ENCODE measurements around the gene STX12. TPM values are rescaled to one million over a fixed set of nuclear protein-coding genes. Genes with fewer than 3 reads are reported as not detected.
"Not testable (repeated sequence)": the region's sequence is repeated elsewhere in the genome, so short reads cannot be mapped to it uniquely, and the experiment has no call there.

The STX12 gene
- total RNA-seq, 1 experiment from 2014 or later: 39.9 TPM

GRCh38 chr1:27806758-27807157, 33.7 kb downstream of the STX12 start:
- H3K79me2 ChIP-seq (ENCODE audit: low read length): peaks cover 4% of the 10 kb centered on the region; the same call in 1 of the 2 replicates
- peaks cover 39% of the 10 kb centered on the region; the same call in 1 of the 2 replicates for H3K36me3 ChIP-seq (ENCODE audit: insufficient read depth, low read length)
- H3K4me1 ChIP-seq (ENCODE audit: low read length): no peaks in the 10 kb centered on the region
- H3K4me3 ChIP-seq (ENCODE audit: low read length): no peak overlapping the region
- no peak overlapping the region for H3K27ac ChIP-seq (ENCODE audit: low read length)
- no peaks in the 10 kb centered on the region for H3K9me2 ChIP-seq (replicated peaks; ENCODE audit: insufficient read depth, low read length)
- H3K4me2 ChIP-seq (ENCODE audit: low read depth, low read length, poor library complexity, severe bottlenecking): no peak overlapping the region
- no peaks in the 10 kb centered on the region for H3K9me3 ChIP-seq (ENCODE audit: low read length)
- H2AFZ ChIP-seq (ENCODE audit: low read length): no peak overlapping the region
- no peaks in the 10 kb centered on the region for H4K20me1 ChIP-seq (ENCODE audit: insufficient read depth, low read depth, low read length)
- H3K9ac ChIP-seq (ENCODE audit: low read length): no peak overlapping the region
- no peaks in the 10 kb centered on the region for H3K27me3 ChIP-seq (ENCODE audit: low read length)
- DNase-seq: no peak

- Histone ChIP-seq H3K4me1 (ENCODE audit: low read length) (no peaks in the 10 kb centered on the region), H3K36me3 (ENCODE audit: insufficient read depth, low read length) (peaks cover 32% of the 10 kb centered on the region; the same call in 1 of the 2 replicates), H3K27me3 (ENCODE audit: low read length) (no peaks in the 10 kb centered on the region), H2AFZ (ENCODE audit: low read length) (no peak overlapping the region), H3K79me2 (ENCODE audit: low read length) (peaks cover 4% of the 10 kb centered on the region; the same call in 1 of the 2 replicates), H3K4me2 (ENCODE audit: low read depth, low read length, poor library complexity, severe bottlenecking) (no peak overlapping the region), H3K27ac (ENCODE audit: low read length) (no peak overlapping the region), H3K9me3 (ENCODE audit: low read length) (no peaks in the 10 kb centered on the region), H4K20me1 (ENCODE audit: insufficient read depth, low read depth, low read length) (no peaks in the 10 kb centered on the region), H3K9me2 (replicated peaks; ENCODE audit: insufficient read depth, low read length) (no peaks in the 10 kb centered on the region), H3K9ac (ENCODE audit: low read length) (no peak overlapping the region), H3K4me3 (ENCODE audit: low read length) (no peak overlapping the region)
- no peak for DNase-seq
These were observed 34.4 kb downstream of the STX12 start for GRCh38 chr1:27807385-27807784.

- not testable (repeated sequence) for H2AFZ ChIP-seq (ENCODE audit: low read length); H3K9ac ChIP-seq (ENCODE audit: low read length); H3K27me3 ChIP-seq (ENCODE audit: low read length); H3K9me3 ChIP-seq (ENCODE audit: low read length); H3K27ac ChIP-seq (ENCODE audit: low read length); DNase-seq; H4K20me1 ChIP-seq (ENCODE audit: insufficient read depth, low read depth, low read length); H3K4me1 ChIP-seq (ENCODE audit: low read length); H3K4me2 ChIP-seq (ENCODE audit: low read depth, low read length, poor library complexity, severe bottlenecking); H3K79me2 ChIP-seq (ENCODE audit: low read length); H3K9me2 ChIP-seq (replicated peaks; ENCODE audit: insufficient read depth, low read length); H3K4me3 ChIP-seq (ENCODE audit: low read length)
- peaks cover 25% of the 10 kb centered on the region; the same call in 1 of the 2 replicates for H3K36me3 ChIP-seq (ENCODE audit: insufficient read depth, low read length)
These were observed 35.1 kb downstream of the STX12 start for GRCh38 chr1:27808131-27808530.

- no peak overlapping the region for H2AFZ ChIP-seq (ENCODE audit: low read length)
- no peak overlapping the region for H3K27ac ChIP-seq (ENCODE audit: low read length)
- H4K20me1 ChIP-seq (ENCODE audit: insufficient read depth, low read depth, low read length): no peaks in the 10 kb centered on the region
- H3K79me2 ChIP-seq (ENCODE audit: low read length): peaks cover 4% of the 10 kb centered on the region; the same call in 1 of the 2 replicates
- no peaks in the 10 kb centered on the region for H3K4me1 ChIP-seq (ENCODE audit: low read length)
- H3K4me2 ChIP-seq (ENCODE audit: low read depth, low read length, poor library complexity, severe bottlenecking): no peak overlapping the region
- H3K9me2 ChIP-seq (replicated peaks; ENCODE audit: insufficient read depth, low read length): no peaks in the 10 kb centered on the region
- H3K4me3 ChIP-seq (ENCODE audit: low read length): no peak overlapping the region
- no peaks in the 10 kb centered on the region for H3K9me3 ChIP-seq (ENCODE audit: low read length)
- no peak for DNase-seq
- peaks cover 23% of the 10 kb centered on the region; the same call in 1 of the 2 replicates for H3K36me3 ChIP-seq (ENCODE audit: insufficient read depth, low read length)
- no peaks in the 10 kb centered on the region for H3K27me3 ChIP-seq (ENCODE audit: low read length)
- H3K9ac ChIP-seq (ENCODE audit: low read length): no peak overlapping the region
These were observed 36.9 kb downstream of the STX12 start for GRCh38 chr1:27809883-27810282.

- no peaks in the 10 kb centered on the region for H4K20me1 ChIP-seq (ENCODE audit: insufficient read depth, low read depth, low read length)
- no peak for DNase-seq
These were observed 38.9 kb downstream of the STX12 start for GRCh38 chr1:27811741-27812500.

DNA sequence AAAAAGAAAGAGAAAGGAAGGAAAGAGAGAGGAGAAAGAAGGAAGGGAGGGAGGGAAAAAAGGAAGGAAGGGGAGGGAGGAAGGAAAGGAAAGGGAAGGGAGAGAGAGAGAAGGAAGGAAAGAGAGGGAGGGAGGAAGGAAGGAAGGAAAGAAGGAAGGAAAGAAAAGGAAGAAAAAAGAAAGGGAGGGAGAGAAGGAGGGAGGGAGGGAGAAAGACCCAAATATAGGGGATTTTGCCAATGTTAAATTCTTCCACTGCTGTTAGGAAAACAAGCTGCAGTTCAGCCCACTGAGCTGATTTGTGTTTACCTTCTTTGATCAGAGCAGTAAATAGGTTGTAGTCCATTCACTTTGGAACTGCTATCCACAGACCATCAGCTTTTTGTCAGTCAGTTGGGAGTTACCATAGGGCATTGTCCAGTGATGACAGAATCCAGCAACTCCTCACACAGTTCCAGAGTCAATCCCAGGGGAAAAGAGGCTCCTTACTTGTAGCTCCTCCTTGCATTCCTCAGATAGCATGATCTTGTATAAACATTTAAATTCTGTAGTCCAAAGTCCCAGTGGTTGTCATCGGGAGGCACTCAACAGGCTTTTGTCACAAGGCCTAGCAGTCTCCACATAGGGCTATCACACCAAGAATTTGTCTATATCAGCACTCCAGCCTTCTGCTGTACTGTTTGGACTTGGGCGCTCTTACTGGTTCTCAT, 44.1 kb downstream of the STX12 start:
- Histone ChIP-seq H3K4me3 (ENCODE audit: low read length) (no peak overlapping the region), H2AFZ (ENCODE audit: low read length) (no peak overlapping the region), H3K9me3 (ENCODE audit: low read length) (no peaks in the 10 kb centered on the region), H4K20me1 (ENCODE audit: insufficient read depth, low read depth, low read length) (no peaks in the 10 kb centered on the region), H3K9me2 (replicated peaks; ENCODE audit: insufficient read depth, low read length) (no peaks in the 10 kb centered on the region), H3K4me2 (ENCODE audit: low read depth, low read length, poor library complexity, severe bottlenecking) (no peak overlapping the region), H3K27me3 (ENCODE audit: low read length) (no peaks in the 10 kb centered on the region), H3K27ac (ENCODE audit: low read length) (no peak overlapping the region), H3K9ac (ENCODE audit: low read length) (no peak overlapping the region), H3K4me1 (ENCODE audit: low read length) (no peaks in the 10 kb centered on the region), H3K36me3 (ENCODE audit: insufficient read depth, low read length) (peaks cover 33% of the 10 kb centered on the region), H3K79me2 (ENCODE audit: low read length) (no peaks in the 10 kb centered on the region)
- no peak for DNase-seq

More at GRCh38 chr1:27811741-27812500, 38.9 kb downstream of the STX12 start:
- no peak overlapping the region for H3K4me2 ChIP-seq (ENCODE audit: low read depth, low read length, poor library complexity, severe bottlenecking)
- H3K9ac ChIP-seq (ENCODE audit: low read length): no peak overlapping the region
- no peak overlapping the region for H2AFZ ChIP-seq (ENCODE audit: low read length)
- peaks cover 14% of the 10 kb centered on the region; the same call in 1 of the 2 replicates for H3K36me3 ChIP-seq (ENCODE audit: insufficient read depth, low read length)
- no peak overlapping the region for H3K27ac ChIP-seq (ENCODE audit: low read length)
- no peaks in the 10 kb centered on the region for H3K27me3 ChIP-seq (ENCODE audit: low read length)
- H3K79me2 ChIP-seq (ENCODE audit: low read length): no peaks in the 10 kb centered on the region; the same call in 1 of the 2 replicates
- no peaks in the 10 kb centered on the region for H3K4me1 ChIP-seq (ENCODE audit: low read length)
- no peak overlapping the region for H3K4me3 ChIP-seq (ENCODE audit: low read length)
- no peaks in the 10 kb centered on the region for H3K9me2 ChIP-seq (replicated peaks; ENCODE audit: insufficient read depth, low read length)
- H3K9me3 ChIP-seq (ENCODE audit: low read length): no peaks in the 10 kb centered on the region

DNA sequence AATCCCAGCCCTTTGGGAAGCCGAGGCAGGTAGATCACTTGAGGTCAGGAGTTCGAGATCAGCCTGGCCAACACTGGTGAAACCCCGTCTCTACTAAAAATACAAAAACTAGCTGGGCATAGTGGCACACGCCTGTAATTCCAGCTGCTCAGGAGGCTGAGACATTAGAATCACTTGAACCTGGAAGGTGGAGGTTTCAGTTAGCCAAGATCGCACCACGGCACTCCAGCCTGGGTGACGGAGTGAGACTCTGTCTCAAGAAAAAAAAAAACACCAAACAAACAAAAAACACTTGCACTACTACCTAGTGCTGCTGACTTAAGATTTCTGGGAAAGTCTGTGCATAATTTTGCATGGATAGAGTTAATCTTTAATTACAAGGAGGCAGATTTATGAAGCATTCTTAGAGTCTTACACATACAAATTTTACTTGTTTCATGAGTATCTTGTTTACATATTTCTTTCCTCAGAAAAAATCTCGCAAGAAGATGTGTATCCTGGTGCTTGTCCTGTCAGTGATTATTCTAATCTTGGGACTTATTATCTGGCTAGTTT, 48.8 kb downstream of the STX12 start:
- Histone ChIP-seq H3K9ac (ENCODE audit: low read length) (no peak overlapping the region), H3K4me2 (ENCODE audit: low read depth, low read length, poor library complexity, severe bottlenecking) (no peak overlapping the region), H2AFZ (ENCODE audit: low read length) (no peak overlapping the region), H3K27ac (ENCODE audit: low read length) (no peak overlapping the region), H3K9me2 (replicated peaks; ENCODE audit: insufficient read depth, low read length) (no peaks in the 10 kb centered on the region), H3K4me3 (ENCODE audit: low read length) (no peak overlapping the region), H3K4me1 (ENCODE audit: low read length) (no peaks in the 10 kb centered on the region), H4K20me1 (ENCODE audit: insufficient read depth, low read depth, low read length) (no peaks in the 10 kb centered on the region), H3K9me3 (ENCODE audit: low read length) (no peaks in the 10 kb centered on the region), H3K79me2 (ENCODE audit: low read length) (no peaks in the 10 kb centered on the region), H3K36me3 (ENCODE audit: insufficient read depth, low read length) (peaks cover 32% of the 10 kb centered on the region), H3K27me3 (ENCODE audit: low read length) (no peaks in the 10 kb centered on the region)
- no peak for DNase-seq

- Histone ChIP-seq H3K4me1 (ENCODE audit: low read length) (no peaks in the 10 kb centered on the region), H2AFZ (ENCODE audit: low read length) (no peak overlapping the region), H3K27ac (ENCODE audit: low read length) (no peak overlapping the region), H3K9me2 (replicated peaks; ENCODE audit: insufficient read depth, low read length) (no peaks in the 10 kb centered on the region), H3K36me3 (ENCODE audit: insufficient read depth, low read length) (peaks cover 23% of the 10 kb centered on the region), H3K9ac (ENCODE audit: low read length) (no peak overlapping the region), H3K4me3 (ENCODE audit: low read length) (no peak overlapping the region), H4K20me1 (ENCODE audit: insufficient read depth, low read depth, low read length) (no peaks in the 10 kb centered on the region), H3K4me2 (ENCODE audit: low read depth, low read length, poor library complexity, severe bottlenecking) (no peak overlapping the region), H3K9me3 (ENCODE audit: low read length) (no peaks in the 10 kb centered on the region), H3K79me2 (ENCODE audit: low read length) (no peaks in the 10 kb centered on the region), H3K27me3 (ENCODE audit: low read length) (no peaks in the 10 kb centered on the region)
- no peak for DNase-seq
These were observed 50.8 kb downstream of the STX12 start for GRCh38 chr1:27823784-27824183.
